CMK (cell line): Measurements from ENCODE around the gene FBXO15.

Source experiments
- DNase-seq: peaks from one replicate; pipeline ENCODE4 v3.0.0-alpha.2; 2010; ENCODE audit warnings: low read depth

Gene FBXO15

DNA sequence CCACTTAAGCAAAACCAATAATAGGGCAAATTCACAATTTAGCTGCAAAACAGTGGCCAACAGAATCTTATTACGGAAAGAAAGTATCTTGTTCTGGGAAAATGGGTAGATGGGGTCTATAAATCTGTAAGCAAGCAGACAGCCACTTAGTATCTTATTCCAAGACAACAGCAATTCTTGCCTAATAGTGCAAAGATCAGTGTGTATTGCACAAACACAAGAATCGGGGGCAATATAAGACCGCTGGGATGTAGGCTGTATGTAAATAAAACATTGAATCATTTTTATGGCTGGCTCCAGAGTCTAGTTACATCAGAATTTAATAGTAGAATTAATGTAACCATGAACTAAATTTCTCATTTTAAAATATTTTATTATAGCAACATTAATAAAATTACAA, 85.6 kb downstream of the FBXO15 start:
- no peak for DNase-seq

DNA sequence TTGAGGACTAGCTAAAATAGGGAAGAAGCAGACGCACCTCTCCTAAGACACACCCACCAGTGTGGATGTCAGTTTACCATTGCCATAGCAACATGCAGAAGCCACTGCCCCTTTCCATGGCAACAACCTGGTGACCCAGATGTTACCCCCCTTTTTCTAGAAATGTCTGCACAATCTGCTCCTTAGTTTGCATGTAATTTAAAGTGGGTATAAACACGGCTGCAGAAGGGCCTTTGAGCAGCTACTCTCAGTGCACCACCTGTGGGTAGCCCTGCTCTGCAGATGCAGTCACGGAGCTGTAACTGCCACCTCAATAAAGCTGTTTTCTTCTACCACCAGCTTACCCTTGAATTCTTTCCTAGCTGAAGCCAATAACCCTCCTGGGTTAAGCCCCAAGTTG, 87.1 kb downstream of the FBXO15 start:
- no peak for DNase-seq

DNA sequence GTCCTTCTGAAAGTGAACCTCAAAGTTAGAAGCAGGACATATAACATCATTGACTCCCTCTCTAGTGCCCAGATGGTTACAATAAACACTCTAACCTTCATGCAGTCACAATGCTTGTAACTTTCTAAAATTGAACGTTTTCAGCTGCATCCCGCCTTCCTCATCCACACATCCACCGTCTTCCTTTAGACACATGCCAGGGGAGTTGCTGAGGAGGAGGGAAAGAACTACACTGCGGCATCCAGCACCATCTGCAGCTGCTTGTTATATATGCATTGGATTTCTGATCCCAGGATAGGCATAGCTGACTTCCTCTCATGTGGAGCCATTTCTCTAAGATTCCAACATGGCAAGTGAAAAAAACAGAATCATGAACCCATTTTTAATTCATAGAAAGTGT, 96.8 kb downstream of the FBXO15 start:
- no peak for DNase-seq

DNA sequence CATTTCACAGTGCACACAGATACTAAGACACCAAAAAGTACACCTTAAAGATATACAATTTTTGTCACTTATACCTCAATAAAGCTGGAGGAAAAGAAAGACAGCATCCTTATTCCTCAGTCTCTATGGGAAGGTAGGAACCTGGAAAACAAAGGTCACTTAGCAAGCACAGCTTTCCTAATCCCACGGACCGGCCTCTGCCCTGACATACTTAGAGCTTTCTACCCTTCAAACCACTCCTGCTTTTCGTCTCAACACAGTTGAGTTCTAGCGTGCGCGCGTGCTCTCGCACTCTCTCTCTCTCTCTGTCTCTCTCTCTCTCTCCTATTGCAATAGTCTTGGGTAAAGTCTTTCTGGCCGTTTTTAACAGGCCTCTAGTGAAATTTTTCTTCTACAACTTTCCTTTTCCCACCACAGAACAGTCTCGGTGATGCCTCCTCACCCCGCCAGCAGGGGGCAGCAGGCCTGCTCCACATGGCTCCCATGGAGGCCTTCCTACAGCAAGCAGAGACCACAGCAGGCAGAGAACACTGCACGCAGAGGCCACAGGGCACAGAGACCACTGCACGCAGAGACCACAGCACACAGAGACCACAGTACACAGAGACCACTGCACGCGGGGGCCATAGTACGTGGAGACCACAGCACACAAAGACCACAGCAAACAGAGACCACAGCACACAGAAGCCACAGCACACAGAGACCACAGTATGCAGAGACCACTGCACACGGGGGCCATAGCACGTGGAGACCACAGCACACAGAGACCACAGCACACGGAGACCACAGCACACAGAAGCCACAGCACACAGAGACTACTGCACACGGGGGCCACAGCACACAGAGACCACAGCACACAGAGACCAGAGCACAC, 106.9 kb downstream of the FBXO15 start:
- DNase-seq, result no peak

DNA sequence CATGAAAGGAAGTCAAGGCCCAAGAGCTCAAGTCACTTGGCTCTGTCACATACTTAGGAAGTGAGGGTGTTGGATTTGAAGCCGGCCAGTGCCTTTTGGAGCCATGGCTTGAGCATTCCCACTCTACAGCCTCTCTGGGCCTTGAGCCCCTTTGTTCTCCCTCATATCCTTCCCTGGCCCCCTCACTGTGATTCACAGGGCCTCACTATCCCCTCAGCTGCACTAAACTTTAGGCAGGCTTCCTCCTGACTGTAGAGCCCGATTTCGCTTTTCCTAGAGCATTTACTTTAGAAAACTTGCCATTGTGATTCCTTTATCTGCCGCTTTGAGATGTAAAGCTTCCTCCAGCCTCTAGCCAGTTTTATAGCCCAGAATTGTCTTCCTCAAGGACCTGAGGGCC, 107.6 kb downstream of the FBXO15 start:
- no peak for DNase-seq

DNA sequence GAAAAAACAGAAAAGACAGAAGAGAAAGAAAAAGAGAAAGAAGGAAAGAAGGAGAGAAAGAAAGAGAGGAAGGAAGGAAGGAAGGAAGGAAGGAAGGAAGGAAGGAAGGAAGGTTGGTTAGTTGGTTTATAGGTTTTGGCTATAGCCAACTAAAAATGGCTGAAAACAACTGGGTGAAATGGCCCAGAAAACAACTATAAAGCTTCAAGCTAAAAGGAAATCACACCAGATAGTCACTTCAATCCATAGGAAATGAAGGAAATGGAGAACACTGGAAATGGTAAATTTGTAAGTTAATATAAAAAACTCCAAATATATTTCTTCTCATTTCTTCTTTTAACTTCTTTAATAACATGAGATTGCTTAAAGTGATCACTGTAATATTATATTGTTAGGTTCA, 118.5 kb downstream of the FBXO15 start:
- no peak for DNase-seq
